GM18858 (cell line): Measurements from ENCODE around the gene DNMBP.
"Not testable (repeated sequence)": the region's sequence is repeated elsewhere in the genome, so short reads cannot be mapped to it uniquely, and the experiment has no call there.

Experiments
- ATAC-seq: cut with Tn5 transposase; IDR thresholded peaks from one replicate; pipeline ENCODE4 v1.9.1; 2021; ENCODE audit not compliant: unreplicated experiment

DNMBP gene

GRCh38 chr10:99985637-99986036 is 24.1 kb downstream of the DNMBP start:
- not testable (repeated sequence) for ATAC-seq

GRCh38 chr10:99984211-99985034 is 25.3 kb downstream of the DNMBP start:
- no peak for ATAC-seq

GRCh38 chr10:99983280-99983988 is 26.3 kb downstream of the DNMBP start:
- ATAC-seq: no peak

- ATAC-seq: no peak
Observed at GRCh38 chr10:99982728-99983127, 27.0 kb downstream of the DNMBP start.

- ATAC-seq: no peak
Observed at GRCh38 chr10:99981581-99982199, 28.1 kb downstream of the DNMBP start.

DNA sequence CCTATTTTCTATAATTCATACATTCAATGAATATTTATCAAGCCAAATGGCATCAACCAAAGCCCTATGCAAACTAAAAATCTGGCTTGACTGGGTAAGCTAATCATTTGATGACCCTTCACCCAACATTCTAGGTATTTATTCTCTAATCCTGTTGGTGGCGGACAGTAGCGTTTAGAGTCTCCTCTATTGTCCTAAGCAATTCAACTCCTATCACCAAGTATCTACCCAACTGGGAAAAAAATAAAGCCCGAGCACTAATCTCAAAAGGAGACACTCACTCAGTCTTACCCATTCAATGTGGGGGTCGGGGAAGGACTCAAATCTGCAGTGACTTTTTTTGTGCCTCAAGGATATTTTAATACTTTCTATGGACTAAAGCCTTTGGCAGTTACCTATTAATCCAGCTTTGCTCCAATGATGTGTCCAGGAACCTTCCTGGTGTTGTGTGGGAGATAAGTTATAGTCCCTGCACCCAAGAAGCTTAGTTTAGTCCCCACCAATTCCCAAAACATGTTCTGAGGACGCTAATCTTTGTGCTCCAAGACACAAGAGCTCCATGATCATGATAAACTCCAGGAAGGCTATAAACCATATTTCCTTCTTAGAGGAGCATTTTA is 30.6 kb downstream of the DNMBP start:
- no peak for ATAC-seq

DNA sequence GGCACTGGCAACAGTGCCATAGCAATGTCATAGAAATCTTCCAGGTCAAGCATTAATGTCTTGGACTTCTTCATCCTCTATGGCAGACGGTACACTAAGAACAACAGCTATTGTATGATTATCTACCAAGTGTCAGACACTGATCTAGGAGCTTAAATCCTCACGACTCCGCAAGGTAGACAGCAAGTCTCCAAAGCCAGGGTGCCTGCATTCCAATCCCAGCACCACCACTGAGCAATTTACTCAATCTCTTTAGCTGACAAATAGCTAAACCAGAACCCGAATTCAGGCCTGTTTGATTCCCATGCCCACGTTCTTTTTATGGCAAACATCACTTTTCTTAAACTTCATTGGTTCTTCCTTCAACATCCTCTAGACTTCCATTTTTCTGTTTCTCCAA is 31.8 kb downstream of the DNMBP start:
- no peak for ATAC-seq

- no peak for ATAC-seq
Observed at GRCh38 chr10:99976886-99977665, 32.7 kb downstream of the DNMBP start.

GRCh38 chr10:99975942-99976809 is 33.6 kb downstream of the DNMBP start:
- ATAC-seq: no peak

DNA sequence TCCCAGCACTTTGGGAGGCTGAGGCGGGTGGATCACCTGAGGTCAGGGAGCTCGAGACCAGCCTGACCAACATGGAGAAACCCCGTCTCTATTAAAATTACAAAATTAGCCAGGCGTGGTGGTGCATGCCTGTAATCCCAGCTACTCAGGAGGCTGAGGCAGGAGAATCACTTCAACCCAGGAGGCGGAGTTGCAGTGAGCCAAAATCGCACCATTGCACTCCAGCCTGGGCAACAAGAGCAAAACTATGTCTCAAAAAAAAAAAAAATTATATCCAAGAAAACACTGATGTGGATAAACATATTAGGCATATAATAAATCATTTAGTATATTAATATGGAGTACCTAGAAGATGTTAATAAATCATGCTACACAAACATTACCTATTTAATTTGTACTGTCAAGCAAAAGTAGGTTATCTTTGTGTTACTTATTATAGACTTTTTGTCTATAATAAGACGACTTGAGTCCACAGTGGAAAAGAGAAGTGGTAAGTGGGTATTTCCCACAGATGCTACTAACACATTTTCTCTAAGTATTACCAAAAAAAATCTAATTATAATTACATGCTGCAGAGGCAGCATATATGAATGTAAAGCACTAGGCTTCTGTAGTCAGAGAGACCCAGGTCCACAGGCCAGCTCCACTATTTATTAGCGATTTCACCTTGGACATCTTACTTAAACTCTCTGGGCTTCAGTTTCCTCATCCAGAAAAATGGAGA is 34.5 kb downstream of the DNMBP start:
- ATAC-seq: no peak

GRCh38 chr10:99973190-99973589 is 36.6 kb downstream of the DNMBP start:
- no peak for ATAC-seq

GRCh38 chr10:99967961-99968360 is 41.8 kb downstream of the DNMBP start:
- ATAC-seq: no peak

- no peak for ATAC-seq
Observed at GRCh38 chr10:99966306-99966705, 43.4 kb downstream of the DNMBP start.

DNA sequence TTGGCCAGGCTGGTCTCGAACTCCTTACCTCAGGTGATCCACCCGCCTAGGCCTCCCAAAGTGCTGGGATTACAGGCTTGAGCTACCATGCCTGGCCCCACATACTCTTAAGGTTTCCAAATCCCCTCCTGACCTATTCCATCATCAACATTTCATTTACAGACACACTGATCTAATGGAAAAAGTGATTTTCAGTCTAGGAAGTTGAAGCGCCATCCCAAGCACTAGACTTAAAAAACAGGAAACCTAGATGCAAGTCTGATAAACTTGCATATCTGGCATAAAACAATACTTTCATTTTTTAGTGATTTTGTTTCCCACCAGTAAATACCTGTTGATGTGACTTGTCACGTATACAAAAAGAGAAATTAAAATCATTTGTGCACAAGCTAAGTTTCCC is 44.0 kb downstream of the DNMBP start:
- no peak for ATAC-seq

- ATAC-seq: no peak
Observed at GRCh38 chr10:99964791-99965190, 45.0 kb downstream of the DNMBP start.

- ATAC-seq: not testable (repeated sequence)
Observed at GRCh38 chr10:99963467-99964165, 46.1 kb downstream of the DNMBP start.

GRCh38 chr10:99958806-99959205 is 50.9 kb downstream of the DNMBP start:
- no peak for ATAC-seq

GRCh38 chr10:99958302-99958701 is 51.4 kb downstream of the DNMBP start:
- ATAC-seq: no peak
